H1 (cell line): Measurements from ENCODE around the gene SHISAL2B. TPM values are rescaled to one million over a fixed set of nuclear protein-coding genes. Genes with fewer than 3 reads are reported as not detected.

ENCODE experiments used
- BCL11A ChIP-seq, 2 experiments: IDR thresholded peaks; one replicate each; pipeline ENCODE4 v1.6.1; 2011; ENCODE audit warnings: low read depth in 2 of 2, low read length in 2 of 2, mild to moderate bottlenecking in 2 of 2
- EZH2 ChIP-seq: fragments of 200-600 bp; sonication (generic); IDR thresholded peaks from 2 replicates; pipeline ENCODE4 v1.7.1; 2012; ENCODE audit warnings: low read depth, mild to moderate bottlenecking, moderate library complexity, low read length, inconsistent platforms; ENCODE audit not compliant: severe bottlenecking
- HDAC6 ChIP-seq: IDR thresholded peaks from one replicate; pipeline ENCODE4 v1.7.1; 2012; ENCODE audit warnings: low read depth, mild to moderate bottlenecking, inconsistent platforms, low read length, moderate library complexity
- SAP30 ChIP-seq: fragments of 300-600 bp; sonication (generic); IDR thresholded peaks from 2 replicates; pipeline ENCODE4 v1.7.1; 2012; ENCODE audit warnings: low read length, moderate library complexity, mild to moderate bottlenecking, inconsistent platforms; ENCODE audit not compliant: insufficient read depth, insufficient replicate concordance
- polyA plus RNA-seq, 7 experiments: library from polyadenylated mRNA; depleted of rRNA in 3 of 7; stranded (reverse) in 5 of 7; unstranded in 2 of 7; fragments of >200 nt in 5 of 7; fragments of 200-250 nt in 2 of 7; gene quantifications; 1 replicate in 5 of 7; 2 replicates in 1 of 7; 4 replicates in 1 of 7; pipeline versions ENCODE4 v1.2.1 to v1.2.3, GENCODE V29; 2011 to 2013; ENCODE audit warnings: missing spikeins in 2 of 7, mixed read lengths in 2 of 7
- total RNA-seq: library from RNA; stranded (reverse); fragmentation: NEBNext Ultra II Directional; extraction: Animal tissue kit (Norgen Biotek cat#: 25700); gene quantifications from 2 replicates; pipeline ENCODE4 v1.2.1, GENCODE V29; 2021
- TF ChIP-seq, protein P1 (sequence below): IDR thresholded peaks from 2 replicates; pipeline ENCODE4 v1.6.1; 2012; ENCODE audit warnings: low read length, inconsistent platforms

SHISAL2B gene
- total and polyA plus RNA-seq, 2 of the 8 experiments (the other 6 are each of a cell fraction or from before 2014, with no cell fraction given) = 10.6 to 14.2 TPM

DNA sequence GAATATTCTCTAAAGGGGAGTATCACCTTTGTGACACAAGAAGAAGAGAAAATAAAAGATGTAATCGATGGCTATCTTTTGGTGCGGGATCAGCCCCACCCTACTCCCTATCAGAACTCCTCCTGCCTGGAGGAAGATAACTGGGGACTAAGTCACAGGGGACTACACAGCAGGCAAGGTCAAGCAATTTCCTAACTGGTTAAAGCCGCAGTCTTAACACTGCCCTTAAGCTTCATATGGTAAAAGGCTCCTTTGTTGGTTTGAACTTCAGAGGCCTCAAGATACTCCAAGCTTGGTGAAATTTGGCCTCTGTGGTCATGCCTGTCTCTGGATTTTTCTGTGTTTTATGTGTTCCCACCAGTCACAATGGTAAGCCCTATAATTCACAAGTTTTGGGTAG is 1.3 kb upstream of the SHISAL2B start (continued):
- TF ChIP-seq EZH2 = no peak
- no peak for TF ChIP-seq BCL11A (IDR thresholded peaks at IDR 0.05; ENCODE audit: low read depth in 2 of 2, low read length in 2 of 2)
- TF ChIP-seq SAP30 = no peak
- no peak for TF ChIP-seq HDAC6
- TF ChIP-seq, protein P1, sequence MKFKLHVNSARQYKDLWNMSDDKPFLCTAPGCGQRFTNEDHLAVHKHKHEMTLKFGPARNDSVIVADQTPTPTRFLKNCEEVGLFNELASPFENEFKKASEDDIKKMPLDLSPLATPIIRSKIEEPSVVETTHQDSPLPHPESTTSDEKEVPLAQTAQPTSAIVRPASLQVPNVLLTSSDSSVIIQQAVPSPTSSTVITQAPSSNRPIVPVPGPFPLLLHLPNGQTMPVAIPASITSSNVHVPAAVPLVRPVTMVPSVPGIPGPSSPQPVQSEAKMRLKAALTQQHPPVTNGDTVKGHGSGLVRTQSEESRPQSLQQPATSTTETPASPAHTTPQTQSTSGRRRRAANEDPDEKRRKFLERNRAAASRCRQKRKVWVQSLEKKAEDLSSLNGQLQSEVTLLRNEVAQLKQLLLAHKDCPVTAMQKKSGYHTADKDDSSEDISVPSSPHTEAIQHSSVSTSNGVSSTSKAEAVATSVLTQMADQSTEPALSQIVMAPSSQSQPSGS = no peak
